Stimulated activated CD8-positive, alpha-beta memory T cell treated with anti-CD3 and anti-CD28 coated beads, Interleukin-7, amount 100 ng/mL, for 4 hours (primary cell): ENCODE measurements around the gene CMIP.
"Not testable (repeated sequence)": the region's sequence is repeated elsewhere in the genome, so short reads cannot be mapped to it uniquely, and the experiment has no call there.

Experiments
- DNase-seq, 2 donors: peaks; one replicate each; pipeline ENCODE4 v3.0.0-alpha.2; 2020; ENCODE audit warnings: low read depth in 2 of 2

CMIP gene

DNA sequence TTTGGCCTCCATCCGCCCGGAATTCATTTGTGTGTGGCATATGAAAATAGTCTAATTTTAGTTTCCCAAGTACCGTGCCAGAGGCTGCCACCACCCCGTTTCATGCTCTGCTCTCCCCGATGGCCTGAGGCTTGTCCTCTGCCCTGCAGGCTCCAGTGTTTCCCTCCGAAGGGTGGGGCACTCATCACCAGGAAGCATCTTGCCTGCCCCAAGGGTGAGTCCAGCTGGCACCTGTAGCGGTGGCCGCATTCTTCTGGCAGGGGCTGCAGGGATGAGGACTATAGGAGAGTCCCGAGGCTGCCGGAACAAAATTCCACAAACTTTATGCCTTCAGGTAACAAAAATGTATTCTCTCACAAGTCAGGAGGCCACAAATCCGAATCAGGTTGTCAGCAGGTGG lies 23.1 kb upstream of the CMIP start:
- DNase-seq, result no peak

GRCh38 chr16:81422153-81422552 lies 22.5 kb upstream of the CMIP start:
- not testable (repeated sequence) for DNase-seq

DNA sequence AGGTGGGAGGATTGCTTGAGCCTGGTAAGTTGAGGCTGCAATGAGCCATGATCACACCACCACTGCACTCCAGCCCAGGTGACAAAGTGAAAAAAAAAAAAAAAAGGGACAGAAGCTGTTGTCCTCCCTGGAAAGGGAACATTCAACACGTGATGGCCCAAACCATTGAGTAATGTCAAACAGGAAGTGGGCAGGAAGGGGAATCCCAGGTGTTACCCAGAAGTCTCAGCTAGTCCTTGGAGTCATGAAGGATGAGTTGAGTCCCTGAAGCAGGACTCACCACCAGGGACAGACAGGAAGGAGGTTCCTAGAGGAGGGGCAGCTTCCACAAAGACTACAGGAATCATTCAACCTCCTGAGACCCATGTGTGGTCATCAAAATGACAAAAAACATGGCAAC lies 19.8 kb upstream of the CMIP start:
- no peak for DNase-seq

- DNase-seq, result no peak
Observed at GRCh38 chr16:81427219-81427618, 17.4 kb upstream of the CMIP start.

DNA sequence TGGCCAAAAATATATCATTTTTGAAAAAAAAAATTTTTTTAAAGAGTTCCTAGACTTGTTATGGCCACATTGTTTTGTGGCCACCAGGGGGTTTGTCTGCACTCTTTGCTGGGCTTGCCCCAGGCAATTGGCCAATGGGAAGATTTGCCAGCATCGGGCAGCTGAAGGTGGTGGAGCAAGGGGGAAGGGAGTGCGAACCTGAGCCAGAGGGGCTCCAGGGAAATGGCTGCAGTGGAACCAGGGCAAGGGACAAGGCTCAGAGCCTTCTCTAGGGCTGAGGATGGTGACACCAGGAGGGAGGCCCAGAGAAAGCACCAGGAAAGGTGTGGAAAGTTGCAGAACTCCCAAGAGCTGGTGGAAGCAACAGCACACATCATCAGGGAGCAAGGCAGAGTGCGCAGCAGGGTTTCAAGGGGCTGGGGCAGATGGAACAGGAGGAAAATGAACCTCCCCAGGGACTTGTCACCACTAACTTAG lies 15.5 kb upstream of the CMIP start:
- DNase-seq, result no peak

DNA sequence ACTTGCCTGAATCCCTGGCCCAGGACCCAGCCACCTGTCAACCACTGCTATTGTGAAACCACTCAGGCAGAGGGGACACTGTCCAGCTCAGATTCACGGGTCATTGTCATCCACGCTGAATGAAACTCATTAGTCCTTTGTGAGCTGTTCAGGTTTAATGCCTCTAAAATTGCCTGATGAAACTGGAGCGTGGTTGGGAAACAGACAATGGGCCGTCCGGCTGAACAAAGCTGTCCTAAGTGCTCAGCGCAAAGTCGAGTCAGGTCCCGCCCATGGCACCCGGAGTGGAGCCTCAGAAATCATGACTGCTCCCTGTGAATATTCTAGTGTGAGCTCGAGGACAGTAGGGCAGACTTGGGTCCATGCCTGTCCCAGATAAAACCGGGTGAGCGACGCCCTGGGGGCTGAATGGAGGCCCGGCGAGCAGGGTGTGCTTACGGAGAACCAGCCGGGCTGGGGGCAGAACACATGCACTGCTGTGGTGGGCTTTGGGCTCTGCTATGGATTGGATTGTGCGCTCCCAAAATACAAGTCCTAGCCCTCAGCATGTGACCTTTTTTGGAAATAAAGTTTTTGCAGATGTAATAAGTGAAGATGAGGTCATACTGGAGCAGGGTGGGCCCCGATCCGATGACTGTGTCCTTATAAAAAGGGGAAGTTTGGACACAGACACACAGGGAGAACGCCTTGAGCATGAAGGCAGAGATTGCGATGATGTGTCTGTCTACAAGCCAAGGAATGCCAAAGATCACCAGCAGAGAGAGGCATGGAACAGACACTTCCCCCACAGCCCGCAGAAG lies 12.9 kb upstream of the CMIP start:
- no peak for DNase-seq

DNA sequence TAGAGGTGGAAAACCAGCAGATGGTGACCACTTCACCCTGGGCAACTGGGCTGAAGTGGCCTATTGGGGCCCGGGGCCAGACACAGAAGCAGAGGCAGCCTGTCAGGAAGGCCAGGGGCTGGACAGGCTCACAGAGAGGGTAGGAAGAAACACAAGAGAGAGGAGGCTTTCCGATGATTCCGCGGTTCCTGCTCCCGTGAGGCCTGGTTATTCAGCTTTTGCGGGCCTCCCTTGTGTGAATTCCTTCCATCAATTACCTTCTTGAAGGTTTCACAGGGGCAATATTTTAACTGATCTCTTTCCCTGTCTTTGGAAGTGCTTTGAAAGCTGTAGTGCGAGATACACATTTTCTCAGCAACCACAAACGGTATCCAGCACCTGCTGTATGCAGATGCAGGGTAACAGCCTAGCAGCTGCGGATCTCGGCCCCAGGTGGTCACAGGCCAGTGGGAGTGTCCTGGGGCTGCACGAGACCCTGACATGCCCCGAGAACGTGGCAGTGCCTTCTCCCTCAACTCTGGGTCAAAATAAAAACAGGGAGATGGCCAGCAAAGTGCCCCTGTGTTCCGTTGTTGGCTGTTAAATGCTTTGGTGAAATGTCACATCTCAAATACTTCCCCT lies 11.6 kb upstream of the CMIP start:
- DNase-seq, result no peak

GRCh38 chr16:81435103-81435502 lies 9.5 kb upstream of the CMIP start:
- DNase-seq, result no peak

- no peak for DNase-seq
Observed at GRCh38 chr16:81435567-81435966, 9.0 kb upstream of the CMIP start.

DNA sequence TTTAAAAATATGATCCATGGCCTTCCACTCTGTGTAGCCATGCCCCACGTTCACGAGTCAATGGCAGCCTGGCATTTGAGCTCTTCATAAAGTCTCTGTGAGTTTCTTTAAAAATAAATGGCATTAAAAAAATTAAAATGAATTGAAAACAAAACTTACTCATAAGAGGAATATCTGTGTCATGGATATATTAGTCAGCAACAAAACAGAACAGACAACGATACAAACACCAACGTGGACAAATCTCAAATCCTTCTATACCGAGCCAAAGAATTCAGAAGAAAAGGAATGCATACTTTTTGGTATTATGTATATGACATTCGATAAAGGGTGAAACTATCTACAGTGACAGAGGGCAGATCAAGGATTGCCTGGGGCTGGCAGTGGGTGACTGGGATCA lies 8.2 kb upstream of the CMIP start:
- no peak for DNase-seq

- no peak for DNase-seq
Observed at GRCh38 chr16:81437865-81438264, 6.7 kb upstream of the CMIP start.

GRCh38 chr16:81440888-81441761 lies 3.5 kb upstream of the CMIP start:
- DNase-seq, result no peak

- DNase-seq, result no peak
Observed at GRCh38 chr16:81442220-81442915, 2.2 kb upstream of the CMIP start.

DNA sequence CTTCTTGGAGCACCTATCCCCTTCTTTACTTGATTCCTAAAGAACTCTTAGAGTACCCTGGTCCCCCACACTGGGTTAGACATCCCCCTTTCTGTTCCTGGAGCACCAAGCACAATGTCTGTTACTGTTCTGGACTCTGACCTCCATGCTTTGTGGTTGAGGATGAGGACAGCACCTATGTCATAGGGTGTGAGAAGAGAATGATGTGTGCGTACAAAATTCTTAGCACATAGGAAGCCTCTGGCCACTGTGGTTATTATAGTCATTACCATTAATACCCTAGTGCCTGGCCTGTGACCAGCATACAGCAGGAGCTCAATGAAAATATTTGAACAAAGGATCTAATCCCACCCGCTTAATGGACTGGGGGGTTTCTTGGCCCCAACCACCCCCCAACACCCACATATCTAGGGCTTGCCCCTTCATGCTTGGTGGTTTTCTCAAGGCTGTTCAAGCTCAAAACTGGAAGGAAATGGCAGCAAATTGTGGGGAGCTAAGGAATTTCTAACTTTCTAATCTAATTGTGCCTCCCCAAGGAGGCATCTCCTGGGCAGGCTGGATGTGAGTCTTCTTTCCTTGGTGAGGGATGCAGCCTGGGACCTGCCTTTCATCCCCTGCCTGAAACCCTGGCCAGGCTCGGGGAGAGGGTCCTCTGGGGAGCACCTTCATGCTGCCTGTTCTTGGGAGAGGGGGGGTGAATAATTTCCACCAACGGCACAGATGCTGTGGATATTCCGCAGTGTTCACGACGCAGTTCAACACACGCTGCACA lies 1.5 kb upstream of the CMIP start:
- no peak for DNase-seq

DNA sequence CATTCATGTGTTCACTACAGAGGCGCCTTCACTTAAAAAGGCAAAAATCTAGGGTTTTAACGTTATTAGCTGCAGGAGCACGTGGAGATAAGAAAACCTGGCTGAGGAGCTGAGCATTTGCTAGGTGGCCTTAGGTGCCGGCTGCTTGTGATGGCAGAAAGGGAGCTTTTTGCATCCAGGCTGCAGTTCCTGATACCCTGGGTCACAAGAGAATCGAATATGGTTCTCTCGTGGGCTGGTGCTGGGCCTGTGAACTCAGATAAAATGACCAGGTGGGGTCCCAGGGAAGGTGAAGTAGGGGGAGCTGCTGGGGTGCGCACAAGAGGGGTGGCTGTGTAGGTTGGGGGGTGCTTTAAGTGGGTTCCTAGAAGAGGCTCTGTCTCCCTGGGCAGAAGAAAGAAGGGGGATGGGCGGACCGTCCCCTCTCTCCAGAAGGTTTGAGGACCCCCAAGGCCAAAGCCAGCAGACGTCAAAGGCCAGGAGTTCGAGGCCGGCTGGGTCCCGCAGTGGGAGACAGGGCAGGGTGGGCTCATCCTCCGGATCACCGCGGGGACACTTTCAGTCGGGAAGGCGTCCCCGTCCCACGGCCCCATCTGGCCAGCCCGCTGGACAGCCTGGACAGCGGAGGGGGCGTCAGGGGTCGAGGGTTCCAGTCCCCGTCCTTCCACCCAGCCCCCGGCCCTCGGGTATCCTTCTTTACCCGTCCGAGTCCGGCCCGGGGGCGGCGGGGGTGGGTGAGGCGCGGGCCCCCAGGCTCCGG lies 740 bp upstream of the CMIP start:
- DNase-seq, result no peak

- peak in 1 of 2 donors; percentile 40 for DNase-seq
Observed at GRCh38 chr16:81445143-81445961, 744 bp downstream of the CMIP start.

DNA sequence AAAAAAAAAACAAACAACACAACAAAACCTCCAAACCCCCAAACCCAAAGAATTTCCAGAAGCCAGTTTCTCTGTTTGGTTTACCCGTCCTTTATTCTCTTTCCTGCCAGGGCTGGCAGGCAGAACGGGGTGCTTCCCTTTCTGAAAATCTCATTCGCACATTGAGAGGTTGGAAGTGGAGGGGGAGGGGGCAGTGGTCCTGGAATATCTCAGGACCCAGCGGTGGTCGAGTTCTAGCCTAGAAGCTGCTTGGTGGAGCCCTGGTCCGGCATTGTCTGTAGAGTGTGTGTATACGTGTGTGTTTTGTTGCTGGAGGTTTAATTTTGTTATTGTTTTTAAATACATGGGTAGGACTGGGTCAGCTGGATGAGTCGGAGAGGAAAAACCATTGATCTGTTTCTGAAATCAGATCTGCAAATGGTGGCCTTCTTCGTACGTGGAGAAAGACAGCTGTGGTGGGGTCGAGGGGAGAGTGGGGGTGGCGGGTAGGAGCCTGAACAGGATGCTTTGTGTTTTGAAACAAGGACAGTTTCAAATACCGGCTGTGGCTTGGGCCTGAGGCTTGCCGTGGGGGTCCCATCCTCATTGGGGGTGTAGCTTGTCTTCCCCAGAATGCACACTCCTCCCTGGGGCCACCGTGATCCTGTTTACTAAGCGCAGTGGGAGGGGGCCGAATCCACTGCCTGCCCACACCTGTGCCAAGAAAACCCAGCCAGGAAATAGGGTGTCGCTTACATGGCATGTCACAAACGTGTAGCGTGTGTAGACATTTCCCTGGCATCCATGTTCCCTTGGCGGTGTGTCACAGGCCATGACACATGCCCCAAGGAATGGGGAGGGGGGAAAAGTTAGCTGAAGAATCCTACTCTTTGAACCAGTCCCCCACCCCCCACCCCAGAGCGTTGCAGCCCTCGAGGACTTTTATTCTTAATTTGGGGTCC lies 1.6 kb downstream of the CMIP start:
- DNase-seq, result no peak

DNA sequence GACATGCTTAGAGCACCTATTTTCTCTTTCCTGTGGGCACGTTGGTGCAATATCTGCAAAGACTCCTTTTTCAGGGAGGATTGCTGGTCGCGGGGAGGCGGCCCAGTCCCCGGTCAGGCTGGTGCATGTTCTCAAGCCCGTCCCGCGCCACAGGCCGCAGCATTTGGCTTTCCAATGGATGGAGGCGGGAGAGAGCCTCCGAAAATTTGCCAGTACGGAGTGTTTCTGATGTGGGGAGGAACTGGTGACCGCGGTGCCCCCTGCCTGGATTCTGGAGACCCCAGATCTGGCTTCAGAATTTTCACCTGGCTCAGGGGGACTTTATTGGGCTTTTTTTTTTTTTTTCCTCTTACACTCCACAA lies 2.3 kb downstream of the CMIP start:
- DNase-seq, result no peak
